Measurements from ENCODE around the gene OR2B2. TPM values are rescaled to one million over a fixed set of nuclear protein-coding genes. Genes with fewer than 3 reads are reported as not detected.

Gene OR2B2
- total and polyA plus RNA-seq, 7 donors: not detected

DNA sequence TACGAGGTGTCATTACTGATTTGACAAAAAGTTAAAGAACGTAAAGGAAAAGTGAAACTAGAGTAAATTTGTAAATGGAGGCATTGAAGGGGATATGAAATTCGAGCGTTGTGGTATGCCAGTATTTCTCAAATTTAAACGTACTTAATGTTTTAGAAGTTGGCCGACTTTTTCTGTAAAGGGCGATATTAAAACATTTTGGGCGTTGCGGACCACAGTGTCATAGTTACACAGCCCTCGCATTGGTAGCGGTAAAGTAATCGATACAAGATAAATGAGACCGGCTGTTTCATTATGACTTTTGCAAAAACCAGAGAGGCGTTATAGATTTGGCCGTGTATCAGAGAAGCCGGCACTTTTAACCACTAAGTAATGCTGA, 39.6 kb downstream of the OR2B2 start:
- Histone ChIP-seq H3K27me3 (peaks cover 32 to 74% (median 68%) of the 10 kb centered on the region in 3 donors), H3K4me1 (peaks cover 0 to 19% (median 11%) of the 10 kb centered on the region in 4 donors), H3K4me3 (peak overlapping the region; percentile 4 to 46 (median 41)), H3K27ac (peak overlapping the region; percentile 28 to 62 (median 53)), H3K9me3 (no peaks in the 10 kb centered on the region), H3K36me3 (no peaks in the 10 kb centered on the region)
- intact Hi-C loops (cut with DNase I): no loop called here
- TF ChIP-seq POLR2A (IDR thresholded peaks at IDR 0.05) (no peak), EP300 (IDR thresholded peaks at IDR 0.05) (no peak), POLR2AphosphoS5 (IDR thresholded peaks at IDR 0.05) (no peak)
- TF ChIP-seq, protein P1, sequence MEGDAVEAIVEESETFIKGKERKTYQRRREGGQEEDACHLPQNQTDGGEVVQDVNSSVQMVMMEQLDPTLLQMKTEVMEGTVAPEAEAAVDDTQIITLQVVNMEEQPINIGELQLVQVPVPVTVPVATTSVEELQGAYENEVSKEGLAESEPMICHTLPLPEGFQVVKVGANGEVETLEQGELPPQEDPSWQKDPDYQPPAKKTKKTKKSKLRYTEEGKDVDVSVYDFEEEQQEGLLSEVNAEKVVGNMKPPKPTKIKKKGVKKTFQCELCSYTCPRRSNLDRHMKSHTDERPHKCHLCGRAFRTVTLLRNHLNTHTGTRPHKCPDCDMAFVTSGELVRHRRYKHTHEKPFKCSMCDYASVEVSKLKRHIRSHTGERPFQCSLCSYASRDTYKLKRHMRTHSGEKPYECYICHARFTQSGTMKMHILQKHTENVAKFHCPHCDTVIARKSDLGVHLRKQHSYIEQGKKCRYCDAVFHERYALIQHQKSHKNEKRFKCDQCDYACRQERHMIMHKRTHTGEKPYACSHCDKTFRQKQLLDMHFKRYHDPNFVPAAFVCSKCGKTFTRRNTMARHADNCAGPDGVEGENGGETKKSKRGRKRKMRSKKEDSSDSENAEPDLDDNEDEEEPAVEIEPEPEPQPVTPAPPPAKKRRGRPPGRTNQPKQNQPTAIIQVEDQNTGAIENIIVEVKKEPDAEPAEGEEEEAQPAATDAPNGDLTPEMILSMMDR (IDR thresholded peaks at IDR 0.05): no peak
- DNase-seq: no peak
- WGBS, 2 donors: 0 to 1% methylated on average over 16 of the region's 16 CpGs

DNA sequence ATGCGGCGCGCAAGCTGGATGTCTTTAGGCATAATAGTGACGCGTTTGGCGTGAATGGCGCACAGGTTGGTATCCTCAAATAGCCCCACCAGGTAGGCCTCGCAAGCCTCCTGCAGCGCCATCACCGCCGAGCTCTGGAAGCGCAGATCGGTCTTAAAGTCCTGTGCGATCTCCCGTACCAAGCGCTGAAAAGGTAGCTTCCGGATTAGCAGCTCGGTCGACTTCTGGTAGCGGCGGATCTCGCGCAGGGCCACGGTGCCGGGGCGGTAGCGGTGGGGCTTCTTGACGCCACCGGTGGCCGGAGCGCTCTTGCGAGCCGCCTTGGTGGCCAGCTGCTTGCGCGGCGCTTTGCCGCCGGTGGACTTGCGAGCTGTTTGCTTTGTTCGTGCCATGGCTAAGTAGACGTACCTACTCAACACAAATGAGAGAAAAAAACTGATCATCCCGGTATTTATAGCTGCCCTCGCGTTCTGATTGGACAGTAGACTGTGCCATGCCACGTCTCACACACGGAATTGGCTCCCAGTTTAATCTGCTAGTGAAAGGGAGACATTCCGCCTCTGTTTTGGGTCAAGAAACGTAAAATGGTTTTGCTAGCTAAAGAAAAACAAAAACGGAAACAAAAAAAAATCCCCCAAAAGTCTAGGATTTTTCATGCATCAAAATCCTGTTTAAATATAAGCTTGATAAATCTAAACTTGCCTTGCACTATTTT, 40.1 kb downstream of the OR2B2 start:
- peak overlapping the region; percentile 4 to 46 (median 41) for H3K4me3 ChIP-seq
- 1 to 3% methylated on average over 49 of the region's 49 CpGs for WGBS, 2 donors

DNA sequence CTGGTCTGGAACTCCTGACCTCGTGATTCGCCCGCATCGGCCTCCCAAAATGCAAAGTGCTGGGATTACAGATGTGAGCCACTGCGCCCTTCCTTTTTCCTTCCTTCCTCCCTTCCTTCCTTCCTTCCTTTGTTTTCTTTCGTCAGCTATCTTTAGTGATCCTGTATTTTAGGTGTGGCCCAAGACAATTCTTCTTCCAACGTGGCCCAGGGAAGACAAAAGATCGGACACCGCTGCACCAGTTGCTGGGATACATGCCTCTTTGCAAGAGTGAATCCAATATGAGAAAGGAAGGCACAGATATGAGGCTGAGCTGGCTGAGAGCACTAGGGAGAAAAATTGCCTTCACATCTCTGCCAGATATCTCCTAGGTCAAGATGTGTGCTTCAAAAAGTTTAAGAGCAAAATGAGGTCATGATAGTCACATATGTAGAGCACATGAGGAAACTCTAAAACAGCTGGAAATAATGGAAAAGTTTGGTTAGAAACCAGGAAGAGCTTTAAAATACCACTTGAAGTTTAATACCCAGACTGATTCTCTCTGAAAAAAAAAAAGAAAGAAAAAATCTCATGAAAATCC, 41.8 kb downstream of the OR2B2 start:
- 93 to 94% methylated on average over 9 of the region's 9 CpGs for WGBS, 2 donors
- H3K9me3 ChIP-seq: no peaks in the 10 kb centered on the region
- H3K4me1 ChIP-seq: peaks cover 0 to 41% (median 33%) of the 10 kb centered on the region in 4 donors
- intact Hi-C loops (cut with DNase I): no loop called here
- no peak overlapping the region for H3K27ac ChIP-seq
- no peak overlapping the region for H3K4me3 ChIP-seq
- TF ChIP-seq, protein P1 (IDR thresholded peaks at IDR 0.05): no peak
- no peak for TF ChIP-seq POLR2A (IDR thresholded peaks at IDR 0.05)
- TF ChIP-seq POLR2AphosphoS5 (IDR thresholded peaks at IDR 0.05): no peak
- no peak for TF ChIP-seq EP300 (IDR thresholded peaks at IDR 0.05)
- DNase-seq: no peak
- H3K27me3 ChIP-seq: peaks cover 41 to 97% (median 90%) of the 10 kb centered on the region in 3 donors
- H3K36me3 ChIP-seq: no peaks in the 10 kb centered on the region

More for the DNA sequence above, 40.1 kb downstream of the OR2B2 start:
- peak; percentile 80 for DNase-seq
- TF ChIP-seq POLR2AphosphoS5 (IDR thresholded peaks at IDR 0.05) (peak; percentile 51 to 93 (median 80)), POLR2A (IDR thresholded peaks at IDR 0.05) (peak in 1 of 2 donors; percentile 76), EP300 (IDR thresholded peaks at IDR 0.05) (no peak)
- TF ChIP-seq, protein P1 (IDR thresholded peaks at IDR 0.05): no peak
- Histone ChIP-seq H3K27ac (peak overlapping the region; percentile 47 to 62 (median 54)), H3K36me3 (no peaks in the 10 kb centered on the region), H3K9me3 (no peaks in the 10 kb centered on the region), H3K4me1 (peaks cover 0 to 24% (median 16%) of the 10 kb centered on the region in 4 donors), H3K27me3 (peaks cover 38 to 80% (median 73%) of the 10 kb centered on the region in 3 donors)
- intact Hi-C loops (cut with DNase I): no loop called here

DNA sequence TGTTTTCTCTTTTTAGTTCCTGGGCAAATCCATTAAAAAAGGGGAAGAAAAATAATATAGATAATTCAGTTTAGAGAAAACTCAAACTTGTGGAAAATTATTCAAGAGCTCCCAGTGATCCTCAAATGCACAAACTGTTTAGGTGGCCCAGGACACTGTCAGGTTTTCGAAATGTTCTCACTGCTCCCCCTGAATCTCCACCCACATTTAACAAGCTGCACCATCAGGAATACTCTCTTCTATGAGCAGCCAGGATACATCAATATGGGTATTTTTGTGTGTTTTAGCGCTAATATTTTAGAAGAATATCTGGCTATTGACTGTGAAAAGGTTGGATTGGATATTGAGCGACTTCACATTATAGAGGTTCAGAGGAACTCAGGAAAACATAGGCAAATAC, 43.9 kb downstream of the OR2B2 start:
- DNase-seq: no peak
- peaks cover 0 to 53% (median 46%) of the 10 kb centered on the region in 4 donors for H3K4me1 ChIP-seq
- peaks cover 35 to 99% (median 94%) of the 10 kb centered on the region in 3 donors for H3K27me3 ChIP-seq
- WGBS, 2 donors: 94% methylated on average over 3 of the region's 3 CpGs
- TF ChIP-seq, protein P1 (IDR thresholded peaks at IDR 0.05): no peak
- TF ChIP-seq EP300 (IDR thresholded peaks at IDR 0.05) (no peak), POLR2AphosphoS5 (IDR thresholded peaks at IDR 0.05) (no peak), POLR2A (IDR thresholded peaks at IDR 0.05) (no peak)
- intact Hi-C loops (cut with DNase I): no loop called here
- no peak overlapping the region for H3K4me3 ChIP-seq
- H3K9me3 ChIP-seq: no peaks in the 10 kb centered on the region
- H3K36me3 ChIP-seq: no peaks in the 10 kb centered on the region
- no peak overlapping the region for H3K27ac ChIP-seq
